HG02884 (cell line): ENCODE measurements around the gene ZNRD2.
"Not testable (repeated sequence)": the region's sequence is repeated elsewhere in the genome, so short reads cannot be mapped to it uniquely, and the experiment has no call there.

Source experiments
- ATAC-seq: cut with Tn5 transposase; IDR thresholded peaks from one replicate; pipeline ENCODE4 v1.9.1; 2021; ENCODE audit warnings: mild to moderate bottlenecking, moderate library complexity; ENCODE audit not compliant: unreplicated experiment

ZNRD2 gene

GRCh38 chr11:65569973-65570918 is at the start of gene ZNRD2:
TSS of gene ZNRD2 (plus strand) at chr11:65570477. CDS start at chr11:65570492, 15 bp downstream.
- ATAC-seq: peak; percentile 56

GRCh38 chr11:65521777-65522521 is 48.3 kb upstream of the ZNRD2 start:
- ATAC-seq: not testable (repeated sequence)

- ATAC-seq: not testable (repeated sequence)
These were observed 47.3 kb upstream of the ZNRD2 start for GRCh38 chr11:65522718-65523630.

- not testable (repeated sequence) for ATAC-seq
These were observed 46.7 kb upstream of the ZNRD2 start for GRCh38 chr11:65523631-65523968.

GRCh38 chr11:65524014-65524740 is 46.1 kb upstream of the ZNRD2 start:
- no peak for ATAC-seq

GRCh38 chr11:65524741-65525545 is 45.3 kb upstream of the ZNRD2 start, which contains the start of gene SCYL1:
TSS of gene SCYL1 (plus strand) at chr11:65525083. CDS start at chr11:65525154, 71 bp downstream.
- ATAC-seq: no peak

- ATAC-seq: no peak
These were observed 44.5 kb upstream of the ZNRD2 start for GRCh38 chr11:65525546-65526480.

- no peak for ATAC-seq
These were observed 43.5 kb upstream of the ZNRD2 start for GRCh38 chr11:65526744-65527143.

GRCh38 chr11:65528819-65529350 is 41.4 kb upstream of the ZNRD2 start:
- no peak for ATAC-seq

- ATAC-seq: no peak
These were observed 40.7 kb upstream of the ZNRD2 start for GRCh38 chr11:65529475-65530156.

GRCh38 chr11:65530157-65530496 is 40.1 kb upstream of the ZNRD2 start:
- ATAC-seq: no peak

- no peak for ATAC-seq
These were observed 37.8 kb upstream of the ZNRD2 start for GRCh38 chr11:65532388-65533064.

- no peak for ATAC-seq
These were observed 35.2 kb upstream of the ZNRD2 start for GRCh38 chr11:65535102-65535501.

- no peak for ATAC-seq
These were observed 33.6 kb upstream of the ZNRD2 start for GRCh38 chr11:65536412-65537295.

GRCh38 chr11:65537296-65537597 is 33.0 kb upstream of the ZNRD2 start:
- no peak for ATAC-seq

- ATAC-seq: no peak
These were observed 32.6 kb upstream of the ZNRD2 start for GRCh38 chr11:65537620-65538231.
